ENCODE data around the gene CLCN6. TPM values are rescaled to one million over a fixed set of nuclear protein-coding genes. Genes with fewer than 3 reads are reported as not detected.

The CLCN6 gene
- total and polyA plus RNA-seq, 2 of the 8 experiments (the other 6 are each of a cell fraction or from before 2014, with no cell fraction given) = 15.7 to 26.0 TPM

DNA sequence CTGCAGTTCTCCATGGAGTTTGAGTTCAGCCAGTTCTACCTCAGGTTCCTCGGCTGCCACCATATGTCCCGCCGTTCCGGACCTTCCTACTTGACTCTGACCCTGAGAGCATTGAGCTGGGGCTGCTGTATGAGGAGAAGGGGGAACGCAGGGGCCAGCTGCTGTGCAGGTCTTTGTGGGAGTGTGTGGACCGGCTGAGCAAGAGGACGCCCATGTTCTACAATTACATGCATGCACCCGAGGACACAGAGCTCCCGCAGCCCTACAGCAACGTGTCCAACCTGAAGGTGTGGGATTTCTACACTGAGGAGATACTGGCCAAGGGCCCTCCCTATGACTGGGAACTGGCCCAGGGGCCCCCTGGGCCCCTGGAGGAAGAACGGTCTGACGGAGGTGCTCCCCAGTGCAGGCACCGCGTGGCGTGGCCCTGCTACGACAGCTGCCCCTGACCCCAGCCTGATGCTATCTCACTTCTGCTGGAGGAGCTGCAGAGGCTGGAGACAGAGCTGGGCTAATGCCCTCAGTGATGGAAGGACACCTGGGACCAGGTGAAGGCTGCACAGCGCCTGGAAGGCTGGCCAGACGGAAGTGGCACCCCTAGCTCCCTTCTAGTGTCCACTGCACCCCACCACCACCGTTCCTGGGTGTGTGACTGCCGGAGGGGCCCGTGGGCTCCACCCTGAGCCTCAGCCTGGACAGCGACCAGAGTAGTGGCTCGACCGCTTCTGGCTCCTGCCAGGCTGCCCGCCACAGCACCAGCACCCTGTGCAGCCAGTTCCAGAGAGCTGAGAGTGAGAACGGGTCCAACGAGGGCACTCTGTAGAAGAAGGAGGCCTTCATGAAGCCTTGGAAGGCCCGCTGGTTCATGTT lies 73.6 kb downstream of the CLCN6 start:
- Histone ChIP-seq H3K4ac (replicated peaks; ENCODE audit: insufficient read length, low read depth, low read length) (no peak overlapping the region), H3K4me2 (ENCODE audit: insufficient read depth in 1 of 2, low read depth in 2 of 2, low read length in 2 of 2) (no peak overlapping the region), H3K9me3 (ENCODE audit: insufficient read depth in 2 of 2, low read depth in 1 of 2, low read length in 1 of 2) (peaks cover 0 to 2% of the 10 kb centered on the region in 2 experiments; a peak in 2 of 4 replicates), H3K23me2 (ENCODE audit: low read depth, low read length) (no peaks in the 10 kb centered on the region), H2AFZ (ENCODE audit: low read length) (no peak overlapping the region), H3K18ac (ENCODE audit: extremely low read depth, low read length) (no peak overlapping the region), H2BK20ac (ENCODE audit: low read length) (no peak overlapping the region), H2BK120ac (replicated peaks; ENCODE audit: low read depth, low read length) (no peak overlapping the region), H2BK5ac (ENCODE audit: low read depth, low read length) (0 out of 2 replicates have a peak overlapping the region, but pooled peaks have one; percentile 16), H4K20me1 (replicated peaks in 1 of 2; ENCODE audit: control insufficient read depth in 1 of 2, insufficient read depth in 2 of 2, low read length in 2 of 2) (no peaks in the 10 kb centered on the region), H3K79me1 (ENCODE audit: low read depth, low read length) (no peaks in the 10 kb centered on the region), H3K27me3 (replicated peaks in 1 of 4; ENCODE audit: control insufficient read depth in 3 of 4, extremely low read depth in 1 of 4, insufficient read depth in 3 of 4, low read length in 3 of 4) (no peaks in the 10 kb centered on the region), H2BK15ac (ENCODE audit: low read length) (peak overlapping the region; percentile 72; the same call in 1 of the 2 replicates), H4K91ac (replicated peaks; ENCODE audit: insufficient read length, low read length) (no peak overlapping the region), H3K23ac (ENCODE audit: insufficient read length) (no peak overlapping the region), H3K4me1 (replicated peaks in 1 of 4; ENCODE audit: control insufficient read depth in 3 of 4, insufficient read depth in 4 of 4, low read length in 3 of 4) (peaks cover 0 to 10% (median 7%) of the 10 kb centered on the region in 4 experiments; a peak in 6 of 7 replicates), H2BK12ac (ENCODE audit: low read depth, low read length) (0 out of 2 replicates have a peak overlapping the region, but pooled peaks have one; percentile 29), H4K8ac (ENCODE audit: extremely low read depth, insufficient read depth, low read length) (peak overlapping the region; percentile 14; the same call in 1 of the 2 replicates), H4K5ac (ENCODE audit: insufficient read length, low read depth, low read length) (no peak overlapping the region), H3K9ac (replicated peaks in 1 of 4; ENCODE audit: extremely low read depth in 1 of 4, low read depth in 3 of 4, low read length in 3 of 4) (no peak overlapping the region), H3K27ac (ENCODE audit: low read depth, low read length) (no peak overlapping the region), H3K56ac (replicated peaks; ENCODE audit: insufficient read length, low read depth, low read length) (no peak overlapping the region), H3K4me3 (ENCODE audit: extremely low read depth in 1 of 4, insufficient read depth in 2 of 4, low read depth in 3 of 4, low read length in 4 of 4) (no peak overlapping the region), H3K14ac (ENCODE audit: insufficient read length) (no peak overlapping the region), H2AK5ac (ENCODE audit: low read depth, low read length) (peak overlapping the region; percentile 82; the same call in 1 of the 2 replicates), H3K79me2 (ENCODE audit: control insufficient read depth in 1 of 2, insufficient read depth in 2 of 2, low read length in 2 of 2) (no peaks in the 10 kb centered on the region), H3K36me3 (ENCODE audit: control insufficient read depth in 2 of 4, insufficient read depth in 4 of 4, low read length in 3 of 4) (no peaks in the 10 kb centered on the region)
- ChIA-PET POLR2A (ENCODE audit: partially characterized antibody) (interaction anchor here (0.9 to 9.5 kb wide), 3 partner anchors 24 to 125 kb away, joined by 3 to 109 read pairs (median 4); no protein-coding TSS in a partner anchor), CTCF (ENCODE audit: partially characterized antibody) (interaction anchor here (1.0 to 6.2 kb wide), 12 partner anchors 8 to 40 kb away, joined by 3 to 46 read pairs (median 6); partner anchors contain the start of genes NPPA and NPPB)
- WGBS, 2 experiments (ENCODE audit: extremely low coverage in 1 of 2, insufficient coverage in 1 of 2, insufficient read length in 1 of 2, insufficient replicate concordance in 2 of 2, low coverage in 1 of 2, low lambda C conversion rate in 2 of 2, missing lambda C conversion rate in 1 of 2) = 96% methylated on average over 28 of the region's 28 CpGs; no CpG with 5 or more reads in 1 of the 2 experiments
- no peak for FAIRE-seq
- no peak for DNase-seq (ENCODE audit: low read depth in 1 of 2, low spot score in 2 of 2)
- no peak for TF ChIP-seq MAFK (IDR thresholded peaks at IDR 0.05; ENCODE audit: low read depth, low read length)
- TF ChIP-seq HDAC6 (IDR thresholded peaks at IDR 0.05; ENCODE audit: low read depth, low read length) = no peak
